ENCODE measurements around the gene RGS9. TPM values are rescaled to one million over a fixed set of nuclear protein-coding genes. Genes with fewer than 3 reads are reported as not detected.

Gene RGS9
- total RNA-seq, 4 donors from 2014 or later, result 1.1 to 8.5 (median 3.6) TPM

GRCh38 chr17:65169691-65170090 lies 32.5 kb downstream of the RGS9 start:
- no peak for DNase-seq (ENCODE audit: low spot score in 2 of 2)
- WGBS, result 91% methylated on average over 3 of the region's 3 CpGs
- Histone ChIP-seq H3K27me3 (no peaks in the 10 kb centered on the region), H3K4me3 (no peak overlapping the region), H3K9me3 (no peaks in the 10 kb centered on the region), H3K36me3 (no peaks in the 10 kb centered on the region), H3K27ac (no peak overlapping the region), H3K4me1 (no peaks in the 10 kb centered on the region)
- no peak for TF ChIP-seq EP300 (IDR thresholded peaks at IDR 0.05)
- no peak for TF ChIP-seq CTCF (IDR thresholded peaks at IDR 0.05)
- no peak for TF ChIP-seq POLR2AphosphoS5 (IDR thresholded peaks at IDR 0.05)
- TF ChIP-seq POLR2A (IDR thresholded peaks at IDR 0.05), result no peak

- no peak for TF ChIP-seq EP300 (IDR thresholded peaks at IDR 0.05)
- no peak for TF ChIP-seq POLR2AphosphoS5 (IDR thresholded peaks at IDR 0.05)
- no peak for TF ChIP-seq CTCF (IDR thresholded peaks at IDR 0.05)
- TF ChIP-seq POLR2A (IDR thresholded peaks at IDR 0.05), result no peak
- no peak for DNase-seq (ENCODE audit: low spot score in 2 of 2)
- H3K4me1 ChIP-seq, result no peaks in the 10 kb centered on the region
- H3K27me3 ChIP-seq, result no peaks in the 10 kb centered on the region
- 50% methylated on average over 10 of the region's 10 CpGs for WGBS
- H3K36me3 ChIP-seq, result no peaks in the 10 kb centered on the region
- H3K27ac ChIP-seq, result no peak overlapping the region
- H3K4me3 ChIP-seq, result no peak overlapping the region
- H3K9me3 ChIP-seq, result no peaks in the 10 kb centered on the region
Observed at GRCh38 chr17:65170839-65171238, 33.7 kb downstream of the RGS9 start.

GRCh38 chr17:65171752-65172151 lies 34.6 kb downstream of the RGS9 start:
- no peak overlapping the region for H3K4me3 ChIP-seq
- no peaks in the 10 kb centered on the region for H3K9me3 ChIP-seq
- no peaks in the 10 kb centered on the region for H3K4me1 ChIP-seq
- H3K27ac ChIP-seq, result no peak overlapping the region
- no peak for DNase-seq (ENCODE audit: low spot score in 2 of 2)
- no peaks in the 10 kb centered on the region for H3K27me3 ChIP-seq
- no peak for TF ChIP-seq EP300 (IDR thresholded peaks at IDR 0.05)
- TF ChIP-seq POLR2AphosphoS5 (IDR thresholded peaks at IDR 0.05), result no peak
- TF ChIP-seq POLR2A (IDR thresholded peaks at IDR 0.05), result no peak
- TF ChIP-seq CTCF (IDR thresholded peaks at IDR 0.05), result no peak
- H3K36me3 ChIP-seq, result no peaks in the 10 kb centered on the region
- 76% methylated on average over 4 of the region's 4 CpGs for WGBS

GRCh38 chr17:65172496-65173136 lies 35.4 kb downstream of the RGS9 start:
- TF ChIP-seq EP300 (IDR thresholded peaks at IDR 0.05), result no peak
- TF ChIP-seq CTCF (IDR thresholded peaks at IDR 0.05), result no peak
- no peak for TF ChIP-seq POLR2AphosphoS5 (IDR thresholded peaks at IDR 0.05)
- TF ChIP-seq POLR2A (IDR thresholded peaks at IDR 0.05), result no peak
- DNase-seq (ENCODE audit: low spot score in 2 of 2), result no peak
- H3K36me3 ChIP-seq, result no peaks in the 10 kb centered on the region
- H3K4me3 ChIP-seq, result no peak overlapping the region
- H3K9me3 ChIP-seq, result no peaks in the 10 kb centered on the region
- no peak overlapping the region for H3K27ac ChIP-seq
- no peaks in the 10 kb centered on the region for H3K27me3 ChIP-seq
- WGBS, result 95% methylated on average over 11 of the region's 11 CpGs
- H3K4me1 ChIP-seq, result no peaks in the 10 kb centered on the region

GRCh38 chr17:65173284-65173793 lies 36.2 kb downstream of the RGS9 start:
- H3K27me3 ChIP-seq, result no peaks in the 10 kb centered on the region
- 48% methylated on average over 7 of the region's 12 CpGs for WGBS
- no peaks in the 10 kb centered on the region for H3K9me3 ChIP-seq
- TF ChIP-seq EP300 (IDR thresholded peaks at IDR 0.05) (no peak), CTCF (IDR thresholded peaks at IDR 0.05) (no peak), POLR2AphosphoS5 (IDR thresholded peaks at IDR 0.05) (no peak), POLR2A (IDR thresholded peaks at IDR 0.05) (no peak)
- H3K27ac ChIP-seq, result no peak overlapping the region
- H3K4me3 ChIP-seq, result no peak overlapping the region
- no peaks in the 10 kb centered on the region for H3K36me3 ChIP-seq
- H3K4me1 ChIP-seq, result no peaks in the 10 kb centered on the region
- no peak for DNase-seq (ENCODE audit: low spot score in 2 of 2)
